H1 (cell line): ENCODE results near the gene JADE1. TPM values are rescaled to one million over a fixed set of nuclear protein-coding genes. Genes with fewer than 3 reads are reported as not detected.

Experiments
- CTCF ChIA-PET: fragments of 300-600 bp; sonication (Branson Sonifier 250); formaldehyde crosslinking; loops from one replicate; lab custom pipeline; 2021; ENCODE audit not compliant: partially characterized antibody; lab: Charles Lee
- POLR2A ChIA-PET: fragments of 300-600 bp; sonication (Branson Sonifier 250); formaldehyde crosslinking; loops from one replicate; lab custom pipeline; 2021; ENCODE audit warnings: inconsistent platforms; ENCODE audit not compliant: partially characterized antibody; lab: Charles Lee
- DNase-seq, 2 experiments: peaks; one replicate each; pipeline versions ENCODE4 v3.0.0 to v3.0.0-alpha.2; 2010 to 2022; ENCODE audit warnings: low spot score in 2 of 2, low read depth in 1 of 2, mixed read lengths in 1 of 2
- FAIRE-seq: peaks from 2 replicates; lab custom pipeline; 2011; peaks lifted over from hg19 to GRCh38; lab: Jason Lieb, UNC
- H2AFZ ChIP-seq: 2 replicates; pipeline ENCODE4 v1.8.1; 2012; ENCODE audit warnings: low read length, inconsistent platforms
- H2AK5ac ChIP-seq: 2 replicates; pipeline ENCODE4 v1.6.1; 2013; ENCODE audit warnings: low read depth, low read length
- H2BK120ac ChIP-seq: replicated peaks from 2 replicates; pipeline ENCODE3; 2013; ENCODE audit warnings: low read depth, low read length, inconsistent platforms
- H2BK12ac ChIP-seq: 2 replicates; pipeline ENCODE4 v1.6.1; 2013; ENCODE audit warnings: low read depth, low read length
- H2BK15ac ChIP-seq: 2 replicates; pipeline ENCODE4 v1.6.1; 2013; ENCODE audit warnings: low read length
- H2BK20ac ChIP-seq: 2 replicates; pipeline ENCODE4 v1.6.1; 2013; ENCODE audit warnings: low read length
- H2BK5ac ChIP-seq: 2 replicates; pipeline ENCODE4 v1.6.1; 2013; ENCODE audit warnings: low read depth, low read length
- H3K14ac ChIP-seq: 2 replicates; pipeline ENCODE4 v1.6.1; 2013; ENCODE audit warnings: inconsistent platforms; ENCODE audit not compliant: insufficient read length
- H3K18ac ChIP-seq: 2 replicates; pipeline ENCODE4 v1.6.1; 2013; ENCODE audit warnings: low read length; ENCODE audit errors: extremely low read depth
- H3K23ac ChIP-seq: 2 replicates; pipeline ENCODE4 v1.6.1; 2013; ENCODE audit warnings: inconsistent platforms; ENCODE audit not compliant: insufficient read length
- H3K23me2 ChIP-seq: 2 replicates; pipeline ENCODE4 v1.6.1; 2013; ENCODE audit warnings: low read depth, low read length
- H3K27ac ChIP-seq: 2 replicates; pipeline ENCODE4 v1.6.1; 2011; ENCODE audit warnings: low read depth, low read length, inconsistent platforms
- H3K27me3 ChIP-seq, 4 experiments: replicated peaks in 1 of 4; 1 replicate in 1 of 4; 2 replicates in 3 of 4; pipeline versions ENCODE4 v1.6.1 to v1.8.1; 2011 to 2013; ENCODE audit warnings: low read length in 3 of 4, mild to moderate bottlenecking in 3 of 4, inconsistent platforms in 2 of 4, mixed read lengths in 2 of 4, moderate library complexity in 1 of 4; ENCODE audit not compliant: control insufficient read depth in 3 of 4, insufficient read depth in 3 of 4; ENCODE audit errors: extremely low read depth in 1 of 4
- H3K36me3 ChIP-seq, 4 experiments: 2 replicates each; pipeline versions ENCODE4 v1.6.1 to v1.8.1; 2011 to 2013; ENCODE audit warnings: mild to moderate bottlenecking in 4 of 4, low read length in 3 of 4, moderate library complexity in 2 of 4, control low read depth in 1 of 4, inconsistent platforms in 1 of 4; ENCODE audit not compliant: insufficient read depth in 4 of 4, control insufficient read depth in 2 of 4
- H3K4ac ChIP-seq: replicated peaks from 2 replicates; pipeline ENCODE3; 2013; ENCODE audit warnings: low read length, low read depth, mixed read lengths, inconsistent platforms; ENCODE audit not compliant: insufficient read length
- H3K4me1 ChIP-seq, 4 experiments: replicated peaks in 1 of 4; 1 replicate in 1 of 4; 2 replicates in 3 of 4; pipeline versions ENCODE4 v1.6.1 to v1.8.1; 2011 to 2013; ENCODE audit warnings: low read length in 3 of 4, inconsistent platforms in 2 of 4, mixed read lengths in 1 of 4; ENCODE audit not compliant: insufficient read depth in 4 of 4, control insufficient read depth in 3 of 4
- H3K4me2 ChIP-seq, 2 experiments: 2 replicates each; pipeline versions ENCODE4 v1.6.1 to v1.8.1; 2011 to 2013; ENCODE audit warnings: low read depth in 2 of 2, low read length in 2 of 2, control low read depth in 1 of 2, inconsistent platforms in 1 of 2, mild to moderate bottlenecking in 1 of 2; ENCODE audit not compliant: insufficient read depth in 1 of 2
- H3K4me3 ChIP-seq, 4 experiments: fragments of 200-600, 300-600 bp in 1 of 4; sonication (generic), shearing (Covaris generic), sonication (Bioruptor Twin) in 1 of 4; 2 replicates each; pipeline versions ENCODE4 v1.5.1 to v1.8.1; 2011 to 2016; ENCODE audit warnings: low read length in 4 of 4, low read depth in 3 of 4, control low read depth in 2 of 4, inconsistent platforms in 2 of 4, mild to moderate bottlenecking in 2 of 4, mixed read lengths in 1 of 4, moderate library complexity in 1 of 4; ENCODE audit not compliant: insufficient read depth in 2 of 4; ENCODE audit errors: extremely low read depth in 1 of 4
- H3K56ac ChIP-seq: replicated peaks from 2 replicates; pipeline ENCODE3; 2013; ENCODE audit warnings: low read depth, mild to moderate bottlenecking, mixed read lengths, low read length, inconsistent platforms; ENCODE audit not compliant: insufficient read length
- H3K79me1 ChIP-seq: 2 replicates; pipeline ENCODE4 v1.6.1; 2013; ENCODE audit warnings: low read depth, low read length, control low read depth
- H3K79me2 ChIP-seq, 2 experiments: 2 replicates each; pipeline versions ENCODE4 v1.6.1 to v1.8.1; 2012 to 2013; ENCODE audit warnings: low read length in 2 of 2, mild to moderate bottlenecking in 2 of 2, inconsistent platforms in 1 of 2; ENCODE audit not compliant: insufficient read depth in 2 of 2, control insufficient read depth in 1 of 2
- H3K9ac ChIP-seq, 4 experiments: replicated peaks in 1 of 4; 1 replicate in 1 of 4; 2 replicates in 3 of 4; pipeline versions ENCODE4 v1.6.1 to v1.8.1; 2011 to 2013; ENCODE audit warnings: low read depth in 3 of 4, low read length in 3 of 4, control low read depth in 2 of 4, mild to moderate bottlenecking in 2 of 4, moderate library complexity in 2 of 4, inconsistent platforms in 1 of 4; ENCODE audit errors: extremely low read depth in 1 of 4
- H3K9me3 ChIP-seq, 2 experiments: 2 replicates each; pipeline versions ENCODE4 v1.6.1 to v1.8.1; 2012 to 2013; ENCODE audit warnings: mild to moderate bottlenecking in 2 of 2, moderate library complexity in 2 of 2, control low read depth in 1 of 2, inconsistent platforms in 1 of 2, low read depth in 1 of 2, low read length in 1 of 2, mixed read lengths in 1 of 2; ENCODE audit not compliant: insufficient read depth in 2 of 2
- H4K20me1 ChIP-seq, 2 experiments: replicated peaks in 1 of 2; 2 replicates each; pipeline versions ENCODE3 to v1.8.1; 2011 to 2013; ENCODE audit warnings: inconsistent platforms in 2 of 2, low read length in 2 of 2, mild to moderate bottlenecking in 1 of 2; ENCODE audit not compliant: insufficient read depth in 2 of 2, control insufficient read depth in 1 of 2
- H4K5ac ChIP-seq: 2 replicates; pipeline ENCODE4 v1.6.1; 2013; ENCODE audit warnings: low read length, low read depth, mixed read lengths, inconsistent platforms; ENCODE audit not compliant: insufficient read length
- H4K8ac ChIP-seq: 2 replicates; pipeline ENCODE4 v1.8.0; 2013; ENCODE audit warnings: mild to moderate bottlenecking, moderate library complexity, low read length, inconsistent platforms; ENCODE audit not compliant: insufficient read depth; ENCODE audit errors: extremely low read depth
- H4K91ac ChIP-seq: replicated peaks from 2 replicates; pipeline ENCODE3; 2013; ENCODE audit warnings: low read length, mixed read lengths, inconsistent platforms; ENCODE audit not compliant: insufficient read length
- ATF2 ChIP-seq: IDR thresholded peaks from 2 replicates; pipeline ENCODE4 v1.6.1; 2012; ENCODE audit warnings: low read length, inconsistent platforms
- BCL11A ChIP-seq, 2 experiments: IDR thresholded peaks; one replicate each; pipeline ENCODE4 v1.6.1; 2011; ENCODE audit warnings: low read depth in 2 of 2, low read length in 2 of 2, mild to moderate bottlenecking in 2 of 2
- CTBP2 ChIP-seq: IDR thresholded peaks from 2 replicates; pipeline ENCODE4 v1.7.0; 2011; ENCODE audit warnings: borderline replicate concordance, mild to moderate bottlenecking, moderate library complexity, mixed read lengths, low read length; ENCODE audit not compliant: insufficient read depth, insufficient read length
- GABPA ChIP-seq: IDR thresholded peaks from 2 replicates; pipeline ENCODE4 v1.6.1; 2011; ENCODE audit warnings: mild to moderate bottlenecking, low read length, moderate library complexity, borderline replicate concordance; ENCODE audit not compliant: insufficient read depth
- GTF2F1 ChIP-seq: IDR thresholded peaks from 2 replicates; pipeline ENCODE4 v1.6.1; 2012; ENCODE audit warnings: low read depth, low read length, improper control_type of control experiment, borderline replicate concordance
- JUN ChIP-seq: IDR thresholded peaks from 2 replicates; pipeline ENCODE4 v1.6.1; 2011; ENCODE audit warnings: low read depth, mild to moderate bottlenecking, improper control_type of control experiment, low read length
- KDM1A ChIP-seq: fragments of 200-600, 300-600 bp; sonication (generic); IDR thresholded peaks from 2 replicates; pipeline ENCODE4 v1.7.1; 2016; ENCODE audit warnings: mild to moderate bottlenecking, low read length, borderline replicate concordance
- MAFK ChIP-seq: IDR thresholded peaks from 2 replicates; pipeline ENCODE4 v1.6.1; 2012; ENCODE audit warnings: low read depth, mild to moderate bottlenecking, improper control_type of control experiment, low read length
- PHF8 ChIP-seq: fragments of 200-600 bp; sonication (generic); conservative IDR thresholded peaks from 2 replicates; pipeline ENCODE4 v1.7.1; 2012; ENCODE audit warnings: low read depth, mild to moderate bottlenecking, inconsistent platforms, low read length, moderate library complexity
- POLR2A ChIP-seq, 2 experiments: IDR thresholded peaks; 1 replicate in 1 of 2; 2 replicates in 1 of 2; pipeline ENCODE4 v1.6.1; 2011; ENCODE audit warnings: low read depth in 2 of 2, low read length in 2 of 2, mild to moderate bottlenecking in 2 of 2; ENCODE audit errors: control extremely low read depth in 1 of 2
- SIX5 ChIP-seq: IDR thresholded peaks from 2 replicates; pipeline ENCODE4 v1.6.1; 2011; ENCODE audit warnings: mild to moderate bottlenecking, low read depth, low read length
- TAF7 ChIP-seq: optimal IDR thresholded peaks from 2 replicates; pipeline ENCODE3; 2011; ENCODE audit warnings: low read depth, mild to moderate bottlenecking, inconsistent platforms, low read length, moderate library complexity, borderline replicate concordance
- polyA plus RNA-seq, 7 experiments: library from polyadenylated mRNA; depleted of rRNA in 3 of 7; stranded (reverse) in 5 of 7; unstranded in 2 of 7; fragments of >200 nt in 5 of 7; fragments of 200-250 nt in 2 of 7; gene quantifications; 1 replicate in 5 of 7; 2 replicates in 1 of 7; 4 replicates in 1 of 7; pipeline versions ENCODE4 v1.2.1 to v1.2.3, GENCODE V29; 2011 to 2013; ENCODE audit warnings: missing spikeins in 2 of 7, mixed read lengths in 2 of 7
- total RNA-seq: library from RNA; stranded (reverse); fragmentation: NEBNext Ultra II Directional; extraction: Animal tissue kit (Norgen Biotek cat#: 25700); gene quantifications from 2 replicates; pipeline ENCODE4 v1.2.1, GENCODE V29; 2021

JADE1 gene
- total and polyA plus RNA-seq, 2 of the 8 experiments (the other 6 are each of a cell fraction or from before 2014, with no cell fraction given), result 37.7 to 213 TPM

DNA sequence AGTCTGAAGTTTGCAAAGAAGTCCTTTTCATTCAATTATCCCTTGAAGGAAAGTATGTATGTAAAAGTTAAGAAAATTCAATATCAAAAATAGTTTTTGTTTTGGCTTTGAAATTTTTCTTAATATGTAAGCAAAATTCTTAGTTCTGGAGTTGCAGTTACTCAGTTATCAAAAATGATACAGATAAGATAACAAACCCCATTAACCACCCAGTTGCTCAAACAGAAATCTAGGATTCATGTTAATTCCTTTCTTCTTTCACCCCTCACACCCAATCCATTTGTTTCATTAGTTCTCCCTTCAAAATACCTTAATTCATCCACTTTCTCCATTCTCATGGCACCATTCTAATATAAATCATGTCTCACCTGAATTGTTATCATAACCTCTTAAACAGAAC is 40.5 kb upstream of the JADE1 start:
- no peaks in the 10 kb centered on the region for H4K20me1 ChIP-seq
- no peaks in the 10 kb centered on the region for H3K23me2 ChIP-seq
- no peaks in the 10 kb centered on the region for H3K9me3 ChIP-seq
- H3K23ac ChIP-seq, result no peak overlapping the region
- H3K27ac ChIP-seq, result no peak overlapping the region
- no peak overlapping the region for H2BK20ac ChIP-seq
- H2BK5ac ChIP-seq, result no peak overlapping the region
- H3K79me2 ChIP-seq, result no peaks in the 10 kb centered on the region
- FAIRE-seq (no peak), DNase-seq (no peak)
- H2BK12ac ChIP-seq, result no peak overlapping the region
- H3K56ac ChIP-seq, result no peak overlapping the region
- H2AFZ ChIP-seq, result no peak overlapping the region
- H4K91ac ChIP-seq, result no peak overlapping the region
- H3K79me1 ChIP-seq, result no peaks in the 10 kb centered on the region
- no peak overlapping the region for H4K8ac ChIP-seq
- H3K14ac ChIP-seq, result no peak overlapping the region
- H2BK120ac ChIP-seq, result no peak overlapping the region
- no peak overlapping the region for H3K4me2 ChIP-seq
- no peak overlapping the region for H3K4ac ChIP-seq
- no peak overlapping the region for H4K5ac ChIP-seq
- no peaks in the 10 kb centered on the region for H3K27me3 ChIP-seq
- no peak overlapping the region for H3K9ac ChIP-seq
- H3K4me3 ChIP-seq, result no peak overlapping the region
- H3K4me1 ChIP-seq, result no peaks in the 10 kb centered on the region
- TF ChIP-seq CTBP2, result no peak
- no peak for TF ChIP-seq SIX5
- TF ChIP-seq ATF2, result no peak
- no peak for TF ChIP-seq TAF7
- no peak for TF ChIP-seq GABPA
- TF ChIP-seq KDM1A, result no peak
- no peak for TF ChIP-seq JUN
- TF ChIP-seq BCL11A (IDR thresholded peaks at IDR 0.05; ENCODE audit: low read depth in 2 of 2, low read length in 2 of 2), result no peak
- no peak for TF ChIP-seq POLR2A (IDR thresholded peaks at IDR 0.05; ENCODE audit: control extremely low read depth in 1 of 2, low read depth in 2 of 2, low read length in 2 of 2)
- TF ChIP-seq MAFK, result no peak
- TF ChIP-seq GTF2F1, result no peak
- no peak for TF ChIP-seq PHF8
- ChIA-PET CTCF (interaction anchor here (1.5 to 2.9 kb wide), 2 partner anchors 11 to 14 kb away, joined by 4 to 9 read pairs; no protein-coding TSS in a partner anchor), POLR2A (interaction anchor here (0.8 to 1.0 kb wide), 2 partner anchors 11 to 40 kb away, joined by 3 read pairs; partner anchors contain the start of gene JADE1)
- no peak overlapping the region for H2AK5ac ChIP-seq
- H3K18ac ChIP-seq, result no peak overlapping the region
- no peaks in the 10 kb centered on the region for H3K36me3 ChIP-seq
- no peak overlapping the region for H2BK15ac ChIP-seq
